Trophoblast cell (in vitro differentiated cells and primary cell): Measurements from ENCODE around the gene PYURF. TPM values are rescaled to one million over a fixed set of nuclear protein-coding genes. Genes with fewer than 3 reads are reported as not detected.

ENCODE experiments used
- DNase-seq, 2 donors: peaks; one replicate each; pipeline ENCODE4 v3.0.0-alpha.2; 2016
- H2AFZ ChIP-seq: 2 replicates; pipeline ENCODE4 v1.6.1; 2013; ENCODE audit warnings: low read length, moderate library complexity, mild to moderate bottlenecking; ENCODE audit not compliant: insufficient read depth, poor library complexity
- H2AK5ac ChIP-seq: 2 replicates; pipeline ENCODE4 v1.6.1; 2013; ENCODE audit warnings: mild to moderate bottlenecking, low read length
- H2BK120ac ChIP-seq: 2 replicates; pipeline ENCODE4 v1.6.1; 2013; ENCODE audit warnings: low read length, mild to moderate bottlenecking, moderate library complexity; ENCODE audit not compliant: insufficient read depth, poor library complexity
- H2BK12ac ChIP-seq: 2 replicates; pipeline ENCODE4 v1.6.1; 2013; ENCODE audit warnings: mild to moderate bottlenecking, low read length, moderate library complexity
- H2BK5ac ChIP-seq: 2 replicates; pipeline ENCODE4 v1.6.1; 2013; ENCODE audit warnings: low read length, low read depth, moderate library complexity, mild to moderate bottlenecking; ENCODE audit not compliant: poor library complexity
- H3K14ac ChIP-seq: 2 replicates; pipeline ENCODE4 v1.6.1; 2013; ENCODE audit warnings: mild to moderate bottlenecking, low read length
- H3K18ac ChIP-seq: 2 replicates; pipeline ENCODE4 v1.6.1; 2013; ENCODE audit warnings: mild to moderate bottlenecking, low read length
- H3K23ac ChIP-seq: 2 replicates; pipeline ENCODE4 v1.6.1; 2013; ENCODE audit warnings: low read length
- H3K27ac ChIP-seq: 2 replicates; pipeline ENCODE4 v1.5.1; 2013; ENCODE audit warnings: low read depth, mild to moderate bottlenecking, inconsistent platforms, low read length, moderate library complexity
- H3K27me3 ChIP-seq: 2 replicates; pipeline ENCODE4 v1.6.1; 2013; ENCODE audit warnings: inconsistent platforms, mild to moderate bottlenecking, low read length, moderate library complexity; ENCODE audit not compliant: insufficient read depth
- H3K36me3 ChIP-seq, 2 experiments: 1 replicate in 1 of 2; 2 replicates in 1 of 2; pipeline ENCODE4 v1.6.1; 2013; ENCODE audit warnings: low read length in 2 of 2, mild to moderate bottlenecking in 2 of 2, moderate library complexity in 1 of 2; ENCODE audit not compliant: insufficient read depth in 2 of 2, control insufficient read depth in 1 of 2
- H3K4ac ChIP-seq: 2 replicates; pipeline ENCODE4 v1.6.1; 2013; ENCODE audit warnings: low read depth, mild to moderate bottlenecking, low read length, moderate library complexity
- H3K4me1 ChIP-seq, 2 experiments: 1 replicate in 1 of 2; 2 replicates in 1 of 2; pipeline ENCODE4 v1.6.1; 2013; ENCODE audit warnings: low read length in 2 of 2, mild to moderate bottlenecking in 2 of 2, moderate library complexity in 1 of 2; ENCODE audit not compliant: insufficient read depth in 2 of 2, control insufficient read depth in 1 of 2
- H3K4me2 ChIP-seq: 2 replicates; pipeline ENCODE4 v1.6.1; 2013; ENCODE audit warnings: inconsistent platforms, mild to moderate bottlenecking, low read length, moderate library complexity
- H3K4me3 ChIP-seq: 2 replicates; pipeline ENCODE4 v1.5.1; 2013; ENCODE audit warnings: mild to moderate bottlenecking, low read depth, low read length, inconsistent platforms
- H3K79me1 ChIP-seq: one replicate; pipeline ENCODE4 v1.6.1; 2013; ENCODE audit warnings: low read length
- H3K79me2 ChIP-seq: 2 replicates; pipeline ENCODE4 v1.6.1; 2013; ENCODE audit warnings: low read length, mild to moderate bottlenecking; ENCODE audit not compliant: control insufficient read depth, insufficient read depth, poor library complexity
- H3K9ac ChIP-seq: 2 replicates; pipeline ENCODE4 v1.6.1; 2013; ENCODE audit warnings: mild to moderate bottlenecking, low read length
- H3K9me3 ChIP-seq: 2 replicates; pipeline ENCODE4 v1.6.1; 2013; ENCODE audit warnings: low read depth, mild to moderate bottlenecking, control low read depth, inconsistent platforms, low read length; ENCODE audit not compliant: insufficient read depth
- H4K12ac ChIP-seq: 2 replicates; pipeline ENCODE4 v1.6.1; 2013; ENCODE audit warnings: low read depth, mild to moderate bottlenecking, low read length, moderate library complexity
- H4K8ac ChIP-seq: 2 replicates; pipeline ENCODE4 v1.6.1; 2013; ENCODE audit warnings: low read depth, mild to moderate bottlenecking, low read length, moderate library complexity
- H4K91ac ChIP-seq: one replicate; pipeline ENCODE4 v1.6.1; 2013; ENCODE audit warnings: low read depth, mild to moderate bottlenecking, low read length, moderate library complexity
- WGBS: extraction: QIAGEN DNeasy Blood & Tissue Kit; methylation state at CpG from one replicate; pipeline ENCODE4 v1.1.7; 2013; ENCODE audit warnings: missing lambda C conversion rate; ENCODE audit not compliant: insufficient read length, insufficient coverage; ENCODE audit errors: extremely low coverage; 5-methylcytosine and 5-hydroxymethylcytosine counted together
- polyA plus RNA-seq: library from polyadenylated mRNA; stranded (reverse); fragments of 200-250 nt; gene quantifications from 2 replicates; pipeline ENCODE4 v1.2.3, GENCODE V29; 2013

PYURF gene, protein sequence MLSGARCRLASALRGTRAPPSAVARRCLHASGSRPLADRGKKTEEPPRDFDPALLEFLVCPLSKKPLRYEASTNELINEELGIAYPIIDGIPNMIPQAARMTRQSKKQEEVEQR
- 48.1 and 49.9 TPM in 2 replicates for polyA plus RNA-seq

DNA sequence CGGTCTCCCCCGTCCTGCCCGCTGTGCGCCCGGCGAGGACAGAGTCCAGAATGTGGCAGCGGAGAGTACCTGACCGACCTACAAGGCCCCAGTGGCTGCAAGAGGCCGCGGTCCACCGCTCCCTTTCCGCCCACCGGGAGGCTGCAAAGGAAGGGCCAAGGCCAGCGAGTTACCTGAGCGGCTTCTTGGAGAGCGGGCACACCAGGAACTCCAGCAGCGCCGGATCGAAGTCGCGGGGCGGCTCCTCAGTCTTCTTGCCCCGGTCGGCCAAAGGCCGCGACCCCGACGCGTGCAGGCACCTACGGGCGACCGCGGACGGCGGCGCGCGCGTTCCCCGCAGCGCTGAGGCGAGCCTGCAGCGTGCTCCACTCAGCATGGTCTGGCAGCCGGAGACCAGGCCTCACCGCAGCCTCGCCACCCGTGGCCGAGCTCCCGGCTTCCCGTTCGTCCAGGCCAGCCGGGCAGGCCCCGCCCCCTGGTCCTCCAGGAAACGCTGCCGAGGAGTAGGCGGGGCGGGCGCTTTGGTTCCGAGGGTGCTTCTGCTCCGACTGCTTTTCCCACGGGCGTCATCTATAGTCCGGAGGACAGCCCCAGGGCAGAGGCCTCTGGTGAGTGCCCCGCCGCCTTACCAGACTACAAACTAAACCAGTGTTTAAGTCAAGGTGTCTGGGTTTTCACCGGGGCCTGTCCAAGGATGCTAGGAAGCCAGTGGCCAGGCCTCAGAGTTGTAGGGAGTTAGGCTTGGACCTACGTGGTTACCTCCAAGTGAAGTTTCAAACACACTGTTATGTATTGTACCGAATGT, at the start of gene PYURF:
PYURF (minus strand) TSS at position 452 of the 805 bp plus-strand sequence; CDS start at position 376, 76 bp downstream.
- Histone ChIP-seq H3K14ac (peak within 1 kb of the TSS; percentile 91), H3K4me1 (peaks cover 2 to 3% of the 10 kb centered on the region in 2 experiments), H3K18ac (peak within 1 kb of the TSS; percentile 86), H3K79me2 (peaks cover 6% of the 10 kb centered on the region), H3K4me3 (peak within 1 kb of the TSS; percentile 81), H3K4me2 (peak within 1 kb of the TSS; percentile 61), H3K9me3 (no peaks in the 10 kb centered on the region), H3K79me1 (peaks cover 6% of the 10 kb centered on the region), H4K12ac (peak within 1 kb of the TSS; percentile 89), H2AFZ (peak within 1 kb of the TSS; percentile 87), H3K36me3 (peaks cover 0 to 4% of the 10 kb centered on the region in 2 experiments), H3K9ac (peak within 1 kb of the TSS; percentile 57), H2BK12ac (no peak within 1 kb of the TSS), H3K27me3 (no peaks in the 10 kb centered on the region), H2BK120ac (peak within 1 kb of the TSS; percentile 67), H3K4ac (peak within 1 kb of the TSS; percentile 88), H3K27ac (peak within 1 kb of the TSS; percentile 65), H3K23ac (no peak within 1 kb of the TSS), H4K91ac (peak within 1 kb of the TSS; percentile 79), H4K8ac (peak within 1 kb of the TSS; percentile 90), H2BK5ac (peak within 1 kb of the TSS; percentile 41), H2AK5ac (peak within 1 kb of the TSS; percentile 13)
- WGBS: no CpG with 5 or more reads among the region's 68 CpGs
- DNase-seq: peak; percentile 97 to 98

DNA sequence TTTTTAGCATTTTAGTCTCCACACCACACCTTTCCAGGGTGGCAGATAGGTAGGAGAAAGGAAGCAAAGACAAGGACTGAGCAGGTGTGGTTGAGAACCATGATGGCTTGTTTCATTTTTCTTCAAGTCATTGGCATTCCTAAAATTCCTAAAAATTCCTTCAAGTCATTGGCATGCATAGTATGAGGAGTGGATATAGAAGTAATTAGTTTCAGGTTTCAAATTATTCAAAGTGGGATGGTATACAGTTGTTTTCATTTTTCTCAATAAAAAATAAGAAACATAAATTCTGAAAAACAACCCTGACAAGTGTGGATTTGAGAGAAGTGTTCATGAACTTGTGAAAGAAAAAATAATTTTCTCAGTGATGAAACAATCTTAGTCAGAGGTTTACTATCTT, 46.4 kb upstream of the PYURF start:
- Histone ChIP-seq H3K9me3 (no peaks in the 10 kb centered on the region), H3K27ac (no peak overlapping the region), H2BK12ac (no peak overlapping the region), H4K12ac (no peak overlapping the region), H4K91ac (no peak overlapping the region), H3K9ac (no peak overlapping the region), H4K8ac (no peak overlapping the region), H2AFZ (no peak overlapping the region), H2BK5ac (no peak overlapping the region), H3K4me1 (peaks cover 4 to 5% of the 10 kb centered on the region in 2 experiments), H3K79me2 (no peaks in the 10 kb centered on the region), H3K36me3 (no peaks in the 10 kb centered on the region), H3K79me1 (no peaks in the 10 kb centered on the region), H3K18ac (no peak overlapping the region), H3K4me2 (peak overlapping the region; percentile 22), H3K4ac (no peak overlapping the region), H3K14ac (no peak overlapping the region), H3K4me3 (no peak overlapping the region), H2BK120ac (no peak overlapping the region), H3K23ac (no peak overlapping the region), H2AK5ac (no peak overlapping the region), H3K27me3 (no peaks in the 10 kb centered on the region)
- DNase-seq: peak in 1 of 2 donors; percentile 56

DNA sequence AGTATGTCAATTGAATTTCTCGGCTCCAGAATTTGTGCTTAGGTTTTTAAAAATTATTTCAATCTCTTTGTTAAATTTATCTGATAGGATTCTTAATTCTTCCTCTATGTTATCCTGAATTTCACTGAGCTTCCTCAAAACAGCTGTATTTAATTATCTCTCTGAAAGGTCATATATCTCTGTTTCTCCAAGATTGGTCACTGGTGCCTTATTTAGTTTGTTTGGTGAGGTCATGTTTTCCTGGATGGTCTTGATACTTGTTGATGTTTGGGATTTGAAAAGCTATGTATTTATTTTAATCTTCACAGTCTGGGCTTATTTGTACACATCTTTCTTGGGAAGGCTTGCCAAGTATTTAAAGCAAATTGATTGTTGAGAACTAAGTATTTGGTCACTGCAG, 44.0 kb upstream of the PYURF start:
- Histone ChIP-seq H2AK5ac (no peak overlapping the region), H3K4me1 (peaks cover 4 to 5% of the 10 kb centered on the region in 2 experiments), H2BK5ac (no peak overlapping the region), H3K18ac (no peak overlapping the region), H3K4me3 (no peak overlapping the region), H4K8ac (no peak overlapping the region), H3K9ac (no peak overlapping the region), H2BK12ac (no peak overlapping the region), H3K79me2 (no peaks in the 10 kb centered on the region), H3K9me3 (no peaks in the 10 kb centered on the region), H4K12ac (no peak overlapping the region), H2BK120ac (no peak overlapping the region), H3K23ac (no peak overlapping the region), H3K4ac (no peak overlapping the region), H3K36me3 (no peaks in the 10 kb centered on the region), H2AFZ (no peak overlapping the region), H3K4me2 (no peak overlapping the region), H3K14ac (no peak overlapping the region), H3K27ac (no peak overlapping the region), H4K91ac (no peak overlapping the region), H3K79me1 (no peaks in the 10 kb centered on the region), H3K27me3 (no peaks in the 10 kb centered on the region)
- WGBS: no CpG with 5 or more reads among the region's 1 CpG
- no peak for DNase-seq

DNA sequence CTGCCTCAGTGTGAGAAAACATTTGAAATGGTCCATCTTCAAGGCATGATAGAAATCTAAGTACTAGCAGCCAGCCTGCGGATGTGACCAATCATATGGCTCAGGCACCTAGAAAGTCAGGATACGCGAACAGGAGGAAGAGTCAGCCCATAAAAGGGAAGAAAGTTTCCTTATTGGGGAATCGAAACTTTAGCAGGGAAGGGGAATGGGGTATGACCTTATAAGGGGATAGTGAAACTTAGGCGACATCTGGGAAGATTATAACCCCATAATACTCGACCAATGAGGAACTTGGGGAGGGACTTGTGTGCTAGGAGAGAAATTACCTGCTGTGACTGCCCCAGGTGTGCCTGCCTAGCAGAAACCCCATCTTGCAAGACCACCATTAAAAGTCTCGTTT, 26.2 kb upstream of the PYURF start:
- Histone ChIP-seq H3K23ac (no peak overlapping the region), H3K9me3 (no peaks in the 10 kb centered on the region), H3K18ac (no peak overlapping the region), H3K79me2 (no peaks in the 10 kb centered on the region), H3K4ac (no peak overlapping the region), H3K79me1 (no peaks in the 10 kb centered on the region), H2BK12ac (no peak overlapping the region), H3K4me1 (no peaks in the 10 kb centered on the region), H3K4me2 (no peak overlapping the region), H4K8ac (no peak overlapping the region), H3K27ac (no peak overlapping the region), H2BK5ac (no peak overlapping the region), H3K27me3 (no peaks in the 10 kb centered on the region), H4K91ac (no peak overlapping the region), H3K14ac (no peak overlapping the region), H3K4me3 (no peak overlapping the region), H2AK5ac (no peak overlapping the region), H2AFZ (no peak overlapping the region), H3K9ac (no peak overlapping the region), H4K12ac (no peak overlapping the region), H2BK120ac (no peak overlapping the region), H3K36me3 (no peaks in the 10 kb centered on the region)
- DNase-seq: no peak
- no CpG with 5 or more reads among the region's 7 CpGs for WGBS
